Measurements from ENCODE around the gene CLDN34.

CLDN34 gene

GRCh38 chrX:10016519-10017132, 49.5 kb downstream of the CLDN34 start:
- DNase-seq (ENCODE audit: low spot score) = no peak

GRCh38 chrX:10017872-10018271, 50.7 kb downstream of the CLDN34 start:
- no peak for DNase-seq (ENCODE audit: low spot score)
